Lower leg skin (tissue), 4 donors: ENCODE data around the gene SLC26A9. TPM values are rescaled to one million over a fixed set of nuclear protein-coding genes. Genes with fewer than 3 reads are reported as not detected.
A peak's percentile ranks its signal among the peaks of the same experiment; 100 is the strongest.

ENCODE experiments used
- DNase-seq, 2 donors: peaks; one replicate each; pipeline ENCODE4 v3.0.0-alpha.2; 2019; ENCODE audit warnings: low spot score in 2 of 2
- H3K4me3 ChIP-seq: fragments of 200-600 bp; sonication (generic); 2 replicates; pipeline ENCODE4 v1.5.1; 2017; ENCODE audit warnings: mild to moderate bottlenecking, low read depth; ENCODE audit not compliant: poor library complexity, severe bottlenecking
- POLR2A ChIP-seq, 2 donors: fragments of 450-650 bp; IDR thresholded peaks; one replicate each; pipeline ENCODE4 v1.6.1; 2016 to 2017; ENCODE audit warnings: antibody characterized with exemption in 2 of 2, mild to moderate bottlenecking in 1 of 2, moderate library complexity in 1 of 2
- WGBS, 2 donors: methylation state at CpG; one replicate each; pipeline ENCODE4 v1.1.5; 2018; 5-methylcytosine and 5-hydroxymethylcytosine counted together
- intact Hi-C: fragments of 100-400 bp; cut with DNase I; formaldehyde crosslinking; loops from one replicate; pipeline ENCODE4 v1.15.0; 2023; ENCODE audit warnings: low total_unique reads
- total RNA-seq, 4 donors: library from RNA; depleted of rRNA; stranded (reverse); fragments of >200 nt; gene quantifications; one replicate each; pipeline ENCODE4 v1.1.0, GENCODE V29; 2016
- TF ChIP-seq, protein P1 (sequence below), 3 donors: fragments of 450-650 bp; IDR thresholded peaks; one replicate each; pipeline ENCODE4 v1.5.1; 2016; ENCODE audit warnings: antibody characterized with exemption in 3 of 3, mild to moderate bottlenecking in 3 of 3, moderate library complexity in 2 of 3

Gene SLC26A9
- total RNA-seq, 4 donors from 2014 or later, result 2.7 to 14.8 (median 5.4) TPM

DNA sequence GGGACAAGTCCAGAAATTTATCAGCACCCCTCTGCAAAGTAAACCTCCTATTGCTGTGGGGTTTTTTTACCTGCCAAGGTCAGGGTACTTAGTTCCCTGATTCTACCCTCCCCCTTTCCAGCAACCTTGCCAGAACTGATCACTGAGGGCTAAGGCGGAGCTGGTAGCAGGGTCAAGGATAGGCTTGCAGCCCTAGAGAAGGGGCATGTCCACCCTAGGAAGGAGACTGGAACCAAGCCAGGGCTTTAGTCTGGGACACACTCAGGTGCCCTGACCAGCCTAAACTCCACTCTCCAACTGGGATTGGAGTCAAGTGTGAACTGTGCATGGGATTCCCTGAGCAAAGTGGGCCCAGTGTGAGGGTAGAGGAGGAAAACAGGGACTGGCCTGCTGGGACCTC is 6.5 kb upstream of the SLC26A9 start:
- 64 to 100% methylated on average over 1 of the region's 1 CpG for WGBS, 2 donors
- DNase-seq, result no peak
- no peak overlapping the region for H3K4me3 ChIP-seq
- TF ChIP-seq, protein P1, sequence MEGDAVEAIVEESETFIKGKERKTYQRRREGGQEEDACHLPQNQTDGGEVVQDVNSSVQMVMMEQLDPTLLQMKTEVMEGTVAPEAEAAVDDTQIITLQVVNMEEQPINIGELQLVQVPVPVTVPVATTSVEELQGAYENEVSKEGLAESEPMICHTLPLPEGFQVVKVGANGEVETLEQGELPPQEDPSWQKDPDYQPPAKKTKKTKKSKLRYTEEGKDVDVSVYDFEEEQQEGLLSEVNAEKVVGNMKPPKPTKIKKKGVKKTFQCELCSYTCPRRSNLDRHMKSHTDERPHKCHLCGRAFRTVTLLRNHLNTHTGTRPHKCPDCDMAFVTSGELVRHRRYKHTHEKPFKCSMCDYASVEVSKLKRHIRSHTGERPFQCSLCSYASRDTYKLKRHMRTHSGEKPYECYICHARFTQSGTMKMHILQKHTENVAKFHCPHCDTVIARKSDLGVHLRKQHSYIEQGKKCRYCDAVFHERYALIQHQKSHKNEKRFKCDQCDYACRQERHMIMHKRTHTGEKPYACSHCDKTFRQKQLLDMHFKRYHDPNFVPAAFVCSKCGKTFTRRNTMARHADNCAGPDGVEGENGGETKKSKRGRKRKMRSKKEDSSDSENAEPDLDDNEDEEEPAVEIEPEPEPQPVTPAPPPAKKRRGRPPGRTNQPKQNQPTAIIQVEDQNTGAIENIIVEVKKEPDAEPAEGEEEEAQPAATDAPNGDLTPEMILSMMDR (IDR thresholded peaks at IDR 0.05), result no peak
- TF ChIP-seq POLR2A (IDR thresholded peaks at IDR 0.05), result no peak
- intact Hi-C loops, result no loop called here

DNA sequence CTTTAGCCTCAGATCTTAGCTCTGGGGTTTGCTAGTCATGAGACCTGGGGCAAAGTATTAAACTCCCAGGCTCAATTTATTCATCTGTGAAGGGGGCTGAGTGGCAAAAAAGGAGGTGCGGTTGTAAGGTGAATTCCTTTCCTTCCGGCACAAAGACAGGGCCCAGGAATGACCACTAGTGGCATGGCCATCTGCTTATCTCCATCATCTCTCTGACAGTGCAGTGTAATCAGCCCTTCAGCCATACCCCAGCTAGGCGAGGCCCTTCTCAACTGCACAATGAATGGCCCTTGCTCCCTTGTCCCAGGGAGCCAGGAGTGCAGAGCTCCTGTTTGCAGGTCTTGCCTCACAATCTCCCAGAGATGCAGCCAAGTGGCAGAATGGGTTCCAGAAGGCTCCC is 5.6 kb upstream of the SLC26A9 start:
- intact Hi-C loops, result no loop called here
- no peak overlapping the region for H3K4me3 ChIP-seq
- DNase-seq, result no peak
- WGBS, 2 donors, result 96 to 98% methylated on average over 3 of the region's 3 CpGs
- TF ChIP-seq POLR2A (IDR thresholded peaks at IDR 0.05), result no peak
- TF ChIP-seq, protein P1 (IDR thresholded peaks at IDR 0.05), result no peak

DNA sequence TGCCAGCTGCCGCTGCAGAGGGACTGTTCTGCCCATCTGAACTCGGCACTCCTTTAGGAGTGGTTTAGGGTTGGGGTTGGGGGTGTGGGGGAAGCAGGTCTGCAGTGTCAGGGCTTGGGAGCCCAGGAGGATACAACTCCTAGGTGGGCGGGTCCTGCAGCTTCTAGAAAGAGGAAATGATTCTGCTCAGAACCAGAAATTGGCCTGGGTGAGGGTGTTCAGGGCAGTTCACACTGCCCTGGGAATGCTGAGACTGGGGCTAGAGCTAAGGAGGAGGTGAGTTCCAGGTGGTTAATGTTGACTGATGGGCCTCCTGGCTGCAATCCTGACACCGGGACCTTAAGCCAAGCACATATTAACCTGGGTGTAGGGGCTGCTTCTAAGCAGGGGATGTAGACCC is 4.8 kb upstream of the SLC26A9 start:
- no peak for DNase-seq
- H3K4me3 ChIP-seq, result no peak overlapping the region
- WGBS, 2 donors, result 66 to 76% methylated on average over 4 of the region's 4 CpGs
- intact Hi-C loops, result no loop called here
- TF ChIP-seq, protein P1 (IDR thresholded peaks at IDR 0.05), result no peak

DNA sequence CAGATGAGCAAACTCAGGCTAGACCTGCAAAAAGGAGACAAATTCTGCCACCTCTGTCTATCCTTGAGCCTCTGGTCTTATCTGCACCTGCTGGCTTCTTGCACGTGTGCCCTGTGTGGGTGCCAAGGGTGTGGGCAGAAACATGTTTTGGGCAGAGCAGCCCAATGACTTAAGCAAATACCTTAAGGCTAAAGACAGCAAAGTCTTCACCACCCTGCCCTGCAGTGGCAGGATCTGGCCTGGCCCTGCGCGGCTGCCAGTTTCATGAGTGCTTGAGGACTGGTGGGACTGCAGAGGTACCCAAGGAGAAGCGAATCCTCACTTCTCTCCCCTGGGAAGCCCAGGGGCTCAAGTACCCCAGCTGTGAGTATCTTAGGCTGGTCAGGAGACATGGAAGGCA is 3.8 kb upstream of the SLC26A9 start:
- 50 to 52% methylated on average over 4 of the region's 4 CpGs for WGBS, 2 donors
- no peak overlapping the region for H3K4me3 ChIP-seq

DNA sequence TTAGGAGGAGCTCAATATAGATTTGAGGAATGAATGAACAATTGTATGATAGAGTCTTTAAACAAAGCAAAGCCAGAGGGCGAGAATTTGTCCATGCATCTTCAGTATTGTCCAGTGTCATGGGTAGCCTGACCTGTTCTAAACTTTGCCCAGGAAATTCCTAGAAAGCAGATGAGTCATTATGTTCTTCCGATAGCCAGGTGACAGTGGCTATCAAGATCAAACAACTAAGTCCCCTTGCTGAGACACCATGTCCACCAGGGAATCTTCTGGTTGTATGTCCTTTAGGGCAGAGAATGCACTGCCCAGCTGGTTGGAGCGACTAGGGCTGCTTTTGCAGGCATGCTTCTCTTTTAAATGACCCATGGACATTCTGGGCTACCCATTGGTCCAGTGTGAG is 1.8 kb upstream of the SLC26A9 start:
- TF ChIP-seq, protein P1 (IDR thresholded peaks at IDR 0.05), result no peak
- TF ChIP-seq POLR2A (IDR thresholded peaks at IDR 0.05), result no peak
- intact Hi-C loops, result no loop called here
- 74 to 80% methylated on average over 3 of the region's 3 CpGs for WGBS, 2 donors
- DNase-seq, result no peak
- H3K4me3 ChIP-seq, result no peak overlapping the region

More for the DNA sequence above, 3.8 kb upstream of the SLC26A9 start:
- intact Hi-C loops, result no loop called here
- TF ChIP-seq, protein P1 (IDR thresholded peaks at IDR 0.05), result no peak
- no peak for TF ChIP-seq POLR2A (IDR thresholded peaks at IDR 0.05)
- DNase-seq, result peak in 1 of 2 donors; percentile 63

DNA sequence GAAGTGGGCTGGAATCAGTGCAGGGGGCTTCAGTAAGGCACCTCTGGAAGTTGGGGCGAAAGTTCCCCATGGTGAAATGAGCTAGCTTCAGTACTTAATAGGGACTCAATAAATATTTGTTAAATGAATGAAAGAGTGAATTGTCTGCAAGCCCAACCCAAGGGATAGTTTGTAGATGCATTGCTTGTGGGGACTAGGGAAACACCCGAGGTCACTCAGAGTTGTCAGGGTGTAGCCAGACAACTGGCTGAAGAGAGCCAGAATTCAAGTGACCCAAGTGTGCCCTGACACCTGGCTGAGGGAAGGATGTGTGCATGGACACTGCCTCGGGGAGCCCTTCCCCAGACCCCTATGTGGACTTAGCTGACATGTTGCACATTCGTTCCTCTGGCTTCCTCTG is 1.3 kb upstream of the SLC26A9 start:
- 75 to 78% methylated on average over 4 of the region's 4 CpGs for WGBS, 2 donors
- TF ChIP-seq, protein P1 (IDR thresholded peaks at IDR 0.05), result no peak
- no peak for TF ChIP-seq POLR2A (IDR thresholded peaks at IDR 0.05)
- intact Hi-C loops, result no loop called here
- H3K4me3 ChIP-seq, result no peak overlapping the region
- no peak for DNase-seq
